GM19463 (cell line): ENCODE results near the gene CEMIP.

ENCODE experiments used
- ATAC-seq: cut with Tn5 transposase; IDR thresholded peaks from one replicate; pipeline ENCODE4 v1.9.1; 2021; ENCODE audit warnings: mild to moderate bottlenecking, moderate library complexity; ENCODE audit not compliant: unreplicated experiment

Gene CEMIP

DNA sequence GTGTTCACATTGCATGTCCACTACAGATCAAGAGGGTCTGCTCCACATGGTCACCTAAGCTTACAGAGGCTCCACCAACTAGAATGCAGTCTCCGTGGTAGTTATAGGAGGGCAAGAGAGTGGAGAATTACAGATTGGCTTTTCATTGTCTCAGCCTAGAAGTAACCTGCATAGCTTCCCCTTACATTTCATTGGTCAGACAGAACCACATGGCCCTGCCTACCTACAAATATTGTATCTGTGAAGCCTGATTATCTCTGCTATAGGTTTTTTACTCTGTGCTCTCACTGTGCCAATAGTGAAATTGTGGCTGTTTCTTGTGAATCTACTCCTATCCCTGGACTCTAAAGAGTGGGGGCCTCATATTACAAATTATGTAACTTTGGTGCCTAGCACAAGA is 219.1 kb downstream of the CEMIP start:
- ATAC-seq: no peak

DNA sequence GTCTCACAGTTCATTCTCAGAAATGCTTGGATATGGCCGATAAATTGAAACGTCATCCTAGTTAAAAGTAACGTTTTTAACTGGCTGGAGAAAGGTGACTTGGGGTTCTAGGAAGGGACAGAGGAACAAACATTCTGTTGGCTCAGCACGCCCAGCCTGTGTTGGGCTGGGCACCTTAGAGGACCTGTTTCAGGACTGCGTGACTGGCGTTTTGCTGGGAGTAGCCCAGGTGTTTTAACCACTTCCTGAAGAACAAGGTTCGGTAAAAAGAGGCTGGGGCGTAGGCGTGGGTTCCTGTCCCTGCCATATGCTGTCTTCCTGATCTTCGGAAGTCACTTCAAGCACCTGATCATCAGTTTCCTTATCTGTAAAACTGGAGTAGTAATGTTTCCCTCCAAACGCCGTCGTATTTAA is 220.5 kb downstream of the CEMIP start:
- peak; percentile 26 for ATAC-seq

DNA sequence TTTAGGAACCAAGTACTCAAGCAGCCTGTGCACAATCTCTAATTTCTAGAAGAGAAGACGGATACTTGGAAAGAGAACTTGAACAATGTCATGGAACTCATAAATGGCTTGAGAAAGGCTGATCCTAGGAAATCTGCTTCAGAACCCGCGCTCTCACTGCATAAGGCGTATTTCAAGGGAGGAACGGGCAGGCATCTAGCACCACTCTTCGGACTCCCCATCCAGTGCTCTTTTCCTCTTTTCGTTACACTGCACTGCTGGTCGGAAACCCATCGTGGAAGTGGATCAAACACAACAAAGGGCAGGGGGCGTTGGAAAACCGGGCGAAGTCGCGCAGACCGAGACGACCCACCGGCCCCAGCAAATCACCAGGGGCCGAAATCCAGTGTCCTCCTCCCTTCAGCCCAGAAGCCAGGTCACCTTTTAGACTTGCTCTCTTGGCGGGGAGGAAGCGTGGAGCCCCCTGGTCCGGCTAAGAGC is 221.0 kb downstream of the CEMIP start:
- no peak for ATAC-seq

DNA sequence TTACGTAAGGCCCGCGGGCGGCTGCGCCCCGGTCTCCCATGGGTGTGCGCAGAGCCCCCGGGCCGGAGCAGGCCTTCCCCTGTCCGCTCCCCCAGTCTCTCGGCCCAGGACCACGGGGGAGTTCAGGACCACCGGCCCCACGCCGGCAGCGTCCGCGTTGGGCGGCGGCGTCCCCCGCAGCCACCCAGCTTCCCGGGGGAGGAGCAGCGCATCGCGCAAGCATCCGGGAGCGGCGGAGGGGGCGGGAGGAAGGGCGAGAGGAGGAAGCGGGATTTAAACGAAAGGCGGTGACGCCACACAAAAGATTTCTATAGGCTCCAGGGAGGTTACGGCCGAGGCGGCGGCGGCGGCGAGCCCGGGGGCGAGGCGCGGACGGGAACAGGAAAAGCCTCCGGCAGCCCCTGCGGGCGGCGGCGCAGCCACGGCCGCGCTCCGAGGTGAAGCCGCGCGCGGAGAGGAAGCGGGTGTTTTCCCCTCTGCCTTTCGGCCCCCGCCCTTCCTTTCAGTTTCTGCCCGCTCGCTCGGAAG is 221.5 kb downstream of the CEMIP start, which contains the start of gene TLNRD1:
TLNRD1 (plus strand) TSS at position 300 of the 528 bp plus-strand sequence. CDS start 1,349 bp downstream, outside the sequence.
- ATAC-seq: peak; percentile 59
